Measurements from ENCODE around the gene CYP2S1. TPM values are rescaled to one million over a fixed set of nuclear protein-coding genes. Genes with fewer than 3 reads are reported as not detected.
"Not testable (repeated sequence)": the region's sequence is repeated elsewhere in the genome, so short reads cannot be mapped to it uniquely, and the experiment has no call there.

CYP2S1 gene
- total RNA-seq: 100 to 1,000 TPM in 1 of 4 donors, 10 to 100 TPM in 2, 1 to 10 TPM in 1; 4.1 to 147 (median 67.1) TPM

DNA sequence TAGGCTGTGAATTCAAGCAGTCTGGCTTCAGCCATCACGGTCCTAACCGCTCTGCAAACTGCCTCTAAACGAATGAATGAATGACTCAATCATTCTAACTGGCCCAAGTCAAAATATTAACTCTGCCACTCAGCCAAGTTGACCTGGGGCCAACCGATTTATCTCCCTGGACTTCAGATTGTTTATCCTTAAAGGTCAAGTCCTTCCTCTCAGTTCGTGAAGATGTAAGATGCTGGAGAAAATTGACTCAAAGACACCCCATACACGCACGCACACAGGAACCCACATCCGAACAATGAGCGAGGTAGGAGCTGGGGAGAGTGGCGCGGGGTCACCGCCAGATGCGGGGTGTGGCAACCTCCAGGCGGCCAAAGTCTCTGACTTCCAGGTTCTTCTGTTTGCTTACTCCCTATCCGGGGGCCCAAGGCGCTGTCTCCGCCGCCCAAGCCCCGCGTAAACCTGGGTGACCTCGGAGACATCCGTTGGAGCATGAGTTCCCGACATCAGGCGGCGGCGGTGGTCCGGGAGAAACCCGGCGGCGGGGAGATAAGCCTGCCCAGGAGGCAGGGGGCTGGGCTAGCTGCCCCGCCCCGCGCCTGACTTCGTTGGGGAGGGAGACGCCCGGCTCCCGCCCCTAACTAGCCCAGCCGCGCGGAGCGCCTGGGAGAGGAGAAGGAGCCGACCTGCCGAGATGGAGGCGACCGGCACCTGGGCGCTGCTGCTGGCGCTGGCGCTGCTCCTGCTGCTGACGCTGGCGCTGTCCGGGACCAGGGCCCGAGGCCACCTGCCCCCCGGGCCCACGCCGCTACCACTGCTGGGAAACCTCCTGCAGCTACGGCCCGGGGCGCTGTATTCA lies at the start of gene CYP2S1:
Gene CYP2S1 (plus strand): TSS at position 646 of the 856 bp plus-strand sequence. CDS start 46 bp downstream, at position 692.
- Histone ChIP-seq H3K4me3 (peak within 1 kb of the TSS; percentile 16 to 70 (median 42)), H3K27ac (peak within 1 kb of the TSS in 3 of 4 donors; percentile 60 to 72 (median 67)), H3K4me1 (peaks cover 0 to 18% (median 0%) of the 10 kb centered on the region in 4 donors), H3K9me3 (no peaks in the 10 kb centered on the region), H3K27me3 (no peaks in the 10 kb centered on the region), H3K36me3 (no peaks in the 10 kb centered on the region)
- DNase-seq: peak in 2 of 3 donors; percentile 73 to 87
- TF ChIP-seq POLR2A (IDR thresholded peaks at IDR 0.05): peak; percentile 71 to 82
- TF ChIP-seq, protein P1, sequence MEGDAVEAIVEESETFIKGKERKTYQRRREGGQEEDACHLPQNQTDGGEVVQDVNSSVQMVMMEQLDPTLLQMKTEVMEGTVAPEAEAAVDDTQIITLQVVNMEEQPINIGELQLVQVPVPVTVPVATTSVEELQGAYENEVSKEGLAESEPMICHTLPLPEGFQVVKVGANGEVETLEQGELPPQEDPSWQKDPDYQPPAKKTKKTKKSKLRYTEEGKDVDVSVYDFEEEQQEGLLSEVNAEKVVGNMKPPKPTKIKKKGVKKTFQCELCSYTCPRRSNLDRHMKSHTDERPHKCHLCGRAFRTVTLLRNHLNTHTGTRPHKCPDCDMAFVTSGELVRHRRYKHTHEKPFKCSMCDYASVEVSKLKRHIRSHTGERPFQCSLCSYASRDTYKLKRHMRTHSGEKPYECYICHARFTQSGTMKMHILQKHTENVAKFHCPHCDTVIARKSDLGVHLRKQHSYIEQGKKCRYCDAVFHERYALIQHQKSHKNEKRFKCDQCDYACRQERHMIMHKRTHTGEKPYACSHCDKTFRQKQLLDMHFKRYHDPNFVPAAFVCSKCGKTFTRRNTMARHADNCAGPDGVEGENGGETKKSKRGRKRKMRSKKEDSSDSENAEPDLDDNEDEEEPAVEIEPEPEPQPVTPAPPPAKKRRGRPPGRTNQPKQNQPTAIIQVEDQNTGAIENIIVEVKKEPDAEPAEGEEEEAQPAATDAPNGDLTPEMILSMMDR (IDR thresholded peaks at IDR 0.05): peak in 2 of 6 experiments; percentile 9 to 16

DNA sequence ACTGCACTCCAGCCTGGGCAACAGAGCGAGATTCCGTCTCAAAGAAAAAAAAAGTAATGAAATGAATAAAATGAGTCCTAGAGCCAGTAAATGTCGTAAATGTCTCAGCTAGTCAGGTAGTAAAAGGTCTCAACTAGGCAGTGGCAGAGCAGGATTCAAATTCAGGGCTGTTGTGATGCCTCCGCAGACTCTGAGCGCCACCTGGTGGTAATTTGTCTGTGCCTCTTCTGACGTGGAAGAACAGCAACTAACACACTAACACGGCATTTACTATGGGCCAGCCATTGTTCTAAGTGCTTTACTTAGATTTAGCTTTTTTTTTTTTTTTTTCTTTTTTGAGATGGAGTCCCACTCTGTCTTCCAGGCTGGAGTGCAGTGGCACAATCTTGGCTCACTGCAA lies 48.6 kb upstream of the CYP2S1 start:
- no peaks in the 10 kb centered on the region for H3K36me3 ChIP-seq
- H3K27ac ChIP-seq: no peak overlapping the region
- TF ChIP-seq, protein P1 (IDR thresholded peaks at IDR 0.05): peak; percentile 49 to 97 (median 89)
- no peak for TF ChIP-seq POLR2A (IDR thresholded peaks at IDR 0.05)
- H3K27me3 ChIP-seq: no peaks in the 10 kb centered on the region
- no peaks in the 10 kb centered on the region for H3K9me3 ChIP-seq
- H3K4me1 ChIP-seq: no peaks in the 10 kb centered on the region
- no peak overlapping the region for H3K4me3 ChIP-seq
- peak; percentile 83 to 96 (median 84) for DNase-seq

GRCh38 chr19:41149831-41150230 lies 43.2 kb upstream of the CYP2S1 start:
- Histone ChIP-seq H3K9me3 (no peaks in the 10 kb centered on the region), H3K27ac (no peak overlapping the region), H3K36me3 (no peaks in the 10 kb centered on the region), H3K4me3 (no peak overlapping the region), H3K4me1 (no peaks in the 10 kb centered on the region), H3K27me3 (no peaks in the 10 kb centered on the region)
- no peak for TF ChIP-seq POLR2A (IDR thresholded peaks at IDR 0.05)
- TF ChIP-seq, protein P1 (IDR thresholded peaks at IDR 0.05): no peak
- DNase-seq: no peak

GRCh38 chr19:41150986-41151385 lies 42.0 kb upstream of the CYP2S1 start:
- H3K4me1 ChIP-seq, H3K36me3 ChIP-seq, H3K27me3 ChIP-seq, H3K4me3 ChIP-seq, DNase-seq, H3K27ac ChIP-seq, H3K9me3 ChIP-seq: not testable (repeated sequence)

DNA sequence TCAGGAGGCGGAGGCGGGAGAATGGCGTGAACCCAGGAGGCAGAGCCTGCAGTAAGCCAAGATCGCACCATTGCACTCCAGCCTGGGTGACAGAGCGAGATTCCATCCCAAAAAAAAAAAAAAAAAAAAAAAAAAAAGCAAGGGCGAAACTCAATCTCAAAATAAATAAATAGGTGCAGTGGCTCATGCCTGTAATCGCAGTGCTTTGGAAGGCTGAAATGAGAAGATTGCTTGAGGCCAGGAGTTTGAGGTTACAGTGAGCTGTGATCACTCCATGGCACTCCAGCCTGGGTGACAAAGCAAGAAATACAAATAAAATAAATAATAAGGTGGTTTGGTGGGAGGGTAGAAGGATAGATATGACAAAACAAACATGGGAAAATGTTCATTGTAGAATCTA lies 39.0 kb upstream of the CYP2S1 start:
- Histone ChIP-seq H3K4me3 (no peak overlapping the region), H3K27me3 (no peaks in the 10 kb centered on the region), H3K4me1 (no peaks in the 10 kb centered on the region), H3K27ac (no peak overlapping the region), H3K9me3 (no peaks in the 10 kb centered on the region), H3K36me3 (no peaks in the 10 kb centered on the region)
- DNase-seq: no peak
- TF ChIP-seq, protein P1 (IDR thresholded peaks at IDR 0.05): no peak
- no peak for TF ChIP-seq POLR2A (IDR thresholded peaks at IDR 0.05)

- H3K4me1 ChIP-seq: peaks cover 0 to 5% (median 0%) of the 10 kb centered on the region in 4 donors
- H3K36me3 ChIP-seq: no peaks in the 10 kb centered on the region
- no peak for TF ChIP-seq POLR2A (IDR thresholded peaks at IDR 0.05)
- TF ChIP-seq, protein P1 (IDR thresholded peaks at IDR 0.05): peak in 2 of 6 experiments; percentile 20 to 27
- no peak for DNase-seq
- no peaks in the 10 kb centered on the region for H3K9me3 ChIP-seq
- no peak overlapping the region for H3K27ac ChIP-seq
- H3K4me3 ChIP-seq: no peak overlapping the region
- no peaks in the 10 kb centered on the region for H3K27me3 ChIP-seq
Observed at GRCh38 chr19:41156207-41156606, 36.8 kb upstream of the CYP2S1 start.

Measured in Peyer's patch (tissue), 4 donors.